Activated CD4-positive, alpha-beta T cell treated with anti-CD3 and anti-CD28 coated beads, Interleukin-2, amount 50 U/mL, for 16 hours (primary cell): Measurements from ENCODE around the gene PDLIM3.
A peak's percentile ranks its signal among the peaks of the same experiment; 100 is the strongest.
"Not testable (repeated sequence)": the region's sequence is repeated elsewhere in the genome, so short reads cannot be mapped to it uniquely, and the experiment has no call there.

Experiments used
- DNase-seq: peaks from one replicate; pipeline ENCODE4 v3.0.0-alpha.2; 2020

PDLIM3 gene

GRCh38 chr4:185518069-185518468 lies 17.2 kb downstream of the PDLIM3 start:
- DNase-seq = no peak

DNA sequence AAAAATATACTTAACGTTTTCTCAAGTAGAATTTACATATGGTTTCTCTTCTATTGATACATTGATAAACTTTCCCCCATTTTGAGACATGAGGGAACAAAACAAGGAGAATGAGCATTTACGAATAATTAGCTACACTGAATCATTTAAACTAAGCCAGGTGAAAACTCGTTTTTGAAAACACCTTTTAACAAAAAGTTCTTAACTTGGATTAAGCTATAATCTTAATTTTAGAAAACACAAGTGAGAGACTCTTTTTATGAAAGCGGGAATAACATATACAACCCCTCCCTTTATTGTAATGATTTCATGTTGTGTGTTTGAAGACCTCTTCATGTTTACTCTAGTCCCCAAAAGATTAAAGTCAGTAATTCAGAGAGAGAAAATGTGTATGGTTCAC lies 20.1 kb downstream of the PDLIM3 start:
- no peak for DNase-seq

GRCh38 chr4:185514182-185514697 lies 21.1 kb downstream of the PDLIM3 start:
- DNase-seq = no peak

GRCh38 chr4:185513489-185514181 lies 21.7 kb downstream of the PDLIM3 start:
- DNase-seq = peak; percentile 38

DNA sequence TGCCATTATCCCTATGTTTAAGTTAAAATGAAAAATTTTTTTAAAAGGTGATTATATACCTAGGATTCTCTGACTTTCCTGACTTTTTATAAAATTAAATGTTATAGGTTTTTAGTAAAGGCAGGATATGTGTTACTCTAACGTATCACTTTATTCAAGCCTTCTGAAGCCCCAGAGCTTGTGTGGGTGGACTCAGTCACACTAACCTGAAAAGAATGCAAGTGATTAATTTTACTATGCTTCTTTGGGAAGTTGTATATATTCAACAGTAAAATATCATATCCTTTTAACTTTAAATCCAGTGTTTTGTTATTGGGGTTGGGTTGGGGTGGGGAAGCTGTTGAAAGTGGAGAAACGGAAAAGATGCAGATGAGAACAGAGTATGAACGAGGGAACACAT lies 22.8 kb downstream of the PDLIM3 start:
- DNase-seq = no peak

DNA sequence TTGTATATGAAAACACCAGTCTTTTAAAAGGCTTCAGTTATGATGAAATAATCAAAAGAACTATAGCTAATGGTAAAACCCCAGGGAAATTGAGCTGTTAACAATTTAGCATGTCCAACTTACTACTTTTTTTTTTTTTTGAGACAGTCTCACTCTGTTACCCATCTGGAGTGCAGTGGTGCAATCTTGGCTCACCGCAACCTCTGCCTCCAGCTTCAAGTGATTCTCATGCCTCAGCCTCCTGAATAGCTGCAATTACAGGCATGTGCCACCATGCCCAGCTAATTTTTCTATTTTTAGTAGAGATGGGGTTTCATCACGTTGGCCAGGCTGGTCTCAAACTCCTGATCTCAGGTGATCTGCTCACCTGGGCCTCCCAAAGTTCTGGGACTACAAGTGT lies 24.1 kb downstream of the PDLIM3 start:
- not testable (repeated sequence) for DNase-seq

DNA sequence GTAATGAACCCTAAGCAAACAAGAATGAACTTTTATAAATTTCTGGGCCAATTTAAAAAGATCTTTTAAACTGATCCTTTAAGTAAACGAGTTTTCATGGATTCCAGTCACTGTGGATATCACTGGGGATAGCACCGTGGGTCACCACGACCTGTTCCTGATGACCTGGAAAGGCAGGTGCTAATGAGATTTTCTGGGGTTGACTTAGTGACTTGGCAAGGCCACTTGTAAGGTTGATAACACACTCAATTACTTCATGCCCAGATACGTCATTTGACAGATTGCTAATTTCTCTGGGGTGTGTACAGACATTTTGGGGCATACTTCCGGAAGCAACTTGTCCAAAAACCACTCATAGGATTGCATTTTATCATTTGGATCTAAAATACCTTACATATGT lies 24.5 kb downstream of the PDLIM3 start:
- DNase-seq = no peak

GRCh38 chr4:185508181-185508580 lies 27.1 kb downstream of the PDLIM3 start:
- DNase-seq = no peak

DNA sequence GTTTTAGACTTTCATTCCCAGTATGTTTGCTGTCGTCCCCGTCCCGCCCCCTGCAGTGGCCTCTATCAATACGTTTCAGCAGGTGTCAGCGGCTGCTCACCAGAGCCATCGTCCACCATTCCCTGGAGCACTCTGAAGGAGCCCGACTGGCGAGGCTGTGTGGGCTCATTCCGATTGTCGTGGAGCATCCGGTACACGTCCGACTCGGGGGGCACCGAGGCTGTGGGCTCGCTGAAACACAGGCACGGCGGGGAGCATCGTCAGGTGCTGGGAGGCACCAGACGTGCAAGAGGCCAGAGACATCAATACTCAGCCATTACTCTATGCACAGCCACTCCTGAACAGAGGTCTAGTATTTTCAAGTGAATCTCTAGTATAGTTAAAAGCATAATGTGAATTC lies 28.9 kb downstream of the PDLIM3 start:
- DNase-seq = no peak

DNA sequence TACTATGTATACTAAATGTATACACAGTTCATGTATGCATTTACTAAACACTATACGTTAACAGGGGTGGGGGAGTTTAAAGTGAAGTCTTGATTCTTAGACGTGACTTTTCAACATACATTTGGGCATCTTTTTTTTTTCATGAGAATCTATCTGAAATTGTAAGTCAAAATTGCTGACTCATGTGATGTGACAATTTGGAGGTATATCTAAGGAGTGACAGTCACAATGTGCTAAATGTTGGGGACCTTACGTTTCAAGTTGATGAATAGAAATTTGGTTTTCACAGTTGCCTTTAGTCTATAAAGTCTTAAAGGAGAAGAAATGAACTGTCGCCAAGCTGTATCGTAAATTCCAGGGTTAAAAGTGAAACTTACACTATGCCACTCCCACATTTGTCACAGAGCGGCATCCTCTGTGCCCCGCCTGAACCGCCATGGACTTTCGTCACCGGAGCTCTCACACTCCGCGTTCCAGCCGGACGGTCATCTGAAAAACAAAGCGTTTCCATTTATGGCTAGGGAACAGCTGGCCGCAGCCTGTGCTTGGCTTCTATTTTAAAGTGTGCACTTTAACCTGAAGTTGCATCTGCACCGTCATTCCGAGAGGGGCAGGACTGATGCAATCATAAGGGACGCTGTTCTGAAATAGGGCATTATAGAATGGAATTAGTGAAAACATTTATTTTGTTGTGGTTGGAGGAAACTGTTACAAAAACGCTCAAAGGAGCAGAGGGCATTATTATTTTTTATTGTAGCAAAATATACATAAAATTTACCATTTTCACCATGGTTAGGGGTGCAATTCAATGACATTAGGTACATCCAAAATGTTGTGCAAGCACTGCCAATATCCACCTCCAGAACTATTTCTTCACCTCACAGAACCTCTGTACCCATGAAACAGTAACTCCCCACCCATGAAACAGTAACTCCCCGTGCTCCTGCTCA lies 30.9 kb downstream of the PDLIM3 start:
- no peak for DNase-seq

GRCh38 chr4:185502386-185502785 lies 32.9 kb downstream of the PDLIM3 start:
- no peak for DNase-seq

GRCh38 chr4:185500576-185500975 lies 34.7 kb downstream of the PDLIM3 start:
- DNase-seq = no peak

DNA sequence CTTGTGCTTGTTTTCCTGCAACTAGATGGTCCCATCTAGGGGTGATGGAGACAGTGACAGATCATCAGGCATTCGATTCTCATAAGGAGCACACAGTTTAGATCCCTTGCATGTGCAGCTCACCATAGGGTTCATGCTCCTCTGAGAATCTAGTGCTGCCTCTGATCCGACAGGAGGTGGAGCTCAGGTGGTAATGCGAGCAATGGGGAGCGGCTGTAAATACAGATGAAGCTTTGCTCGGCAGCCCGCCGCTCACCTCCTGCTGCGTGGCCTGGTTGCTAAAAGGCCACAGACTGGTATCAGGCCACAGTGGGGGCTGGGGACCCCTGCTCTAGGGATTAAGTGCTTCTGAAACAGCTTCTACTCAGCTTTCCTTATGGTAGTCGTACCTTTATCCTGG lies 35.3 kb downstream of the PDLIM3 start:
- no peak for DNase-seq

DNA sequence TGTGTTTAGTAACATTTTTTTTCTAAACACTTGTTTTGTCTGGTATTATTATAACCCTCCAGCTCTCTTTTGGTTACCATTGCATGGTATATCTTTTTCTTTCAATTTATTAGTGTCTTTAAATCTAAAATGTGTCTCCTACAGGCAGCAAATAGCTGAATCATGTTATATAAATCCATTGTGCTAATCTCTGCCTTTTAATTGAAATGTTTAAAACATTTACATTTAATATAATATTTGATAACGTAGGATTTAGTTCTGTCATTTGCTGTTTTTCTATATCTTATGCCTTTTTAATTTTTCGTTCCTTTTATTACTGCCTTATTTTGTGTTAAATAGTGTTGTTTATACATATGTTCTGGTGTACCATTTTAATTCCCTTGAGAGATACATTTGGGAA lies 46.7 kb downstream of the PDLIM3 start:
- DNase-seq = no peak

- no peak for DNase-seq
Measured at GRCh38 chr4:185481401-185481800, 53.9 kb downstream of the PDLIM3 start.

GRCh38 chr4:185480016-185480732 lies 55.1 kb downstream of the PDLIM3 start:
- no peak for DNase-seq

DNA sequence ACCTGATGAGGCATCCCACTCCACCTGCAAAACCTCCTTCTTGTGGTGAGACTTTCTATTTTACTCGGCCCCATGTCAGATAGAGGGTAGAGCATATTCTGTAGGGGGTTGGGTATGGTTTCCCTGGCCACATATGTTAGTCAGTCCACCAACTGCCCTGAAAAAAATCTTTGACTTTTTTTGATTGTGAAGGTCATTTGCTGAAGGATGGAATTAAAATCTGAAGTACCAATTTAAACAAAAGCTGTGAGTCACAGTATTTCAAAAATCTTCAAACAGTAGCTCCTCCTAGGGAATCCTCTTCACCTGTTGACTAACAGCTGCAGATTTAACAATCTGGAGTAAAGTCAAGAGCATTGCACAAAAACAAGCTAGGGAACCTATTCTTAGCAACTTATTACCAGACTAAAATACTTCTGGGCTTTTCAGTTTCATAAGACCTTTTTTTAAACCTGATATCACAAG lies 55.8 kb downstream of the PDLIM3 start:
- peak; percentile 40 for DNase-seq

GRCh38 chr4:185473247-185473646 lies 62.1 kb downstream of the PDLIM3 start:
- no peak for DNase-seq

GRCh38 chr4:185472103-185472542 lies 63.2 kb downstream of the PDLIM3 start:
- DNase-seq = no peak

DNA sequence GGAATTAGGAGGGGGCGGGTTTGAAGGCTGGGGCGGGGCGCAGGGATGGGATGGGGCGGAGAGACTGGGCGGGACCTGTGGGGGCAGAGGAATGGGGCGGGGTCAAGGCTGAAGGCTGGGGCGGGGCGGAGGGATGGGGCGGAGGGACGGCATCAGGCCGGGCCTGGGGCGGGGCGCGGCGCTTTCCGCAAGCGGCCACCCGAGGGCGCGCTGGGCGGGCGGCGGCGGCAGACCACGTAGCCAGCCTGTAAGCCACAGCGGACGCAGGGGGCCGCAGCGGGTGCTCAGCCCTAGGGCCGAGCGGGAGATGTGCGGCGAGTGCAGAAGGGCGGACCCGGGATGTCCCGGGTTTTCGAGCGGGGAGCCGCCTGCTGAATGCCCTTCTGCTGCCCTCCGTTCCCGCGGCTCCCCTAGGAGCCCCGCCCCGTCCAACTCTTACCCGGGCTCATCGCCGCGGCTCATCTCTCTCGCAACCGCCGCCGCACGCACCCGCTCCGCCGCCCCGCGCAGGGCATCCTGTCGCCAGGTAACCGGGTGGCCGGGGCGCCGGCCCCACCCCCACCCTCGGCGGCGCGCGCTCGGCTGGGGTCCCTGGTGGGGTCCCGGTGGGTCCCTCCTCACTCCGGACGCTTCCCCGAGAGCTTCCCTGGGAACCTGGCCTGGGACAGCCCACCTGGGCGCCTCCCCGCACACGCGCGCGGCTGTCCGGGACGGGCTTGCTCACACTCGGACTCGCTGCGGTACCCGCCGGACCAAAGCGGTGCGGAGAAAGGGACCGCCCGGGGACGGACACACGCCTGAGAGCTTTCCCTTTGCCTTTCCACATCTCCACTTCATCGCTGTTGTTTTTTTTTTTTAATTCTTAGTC lies 63.8 kb downstream of the PDLIM3 start, which contains the start of gene CCDC110:
Gene CCDC110, minus strand, starts transcription at position 499 of the 868 bp plus-strand sequence. Its CDS starts 50 bp downstream, at position 449.
- DNase-seq = peak; percentile 89

DNA sequence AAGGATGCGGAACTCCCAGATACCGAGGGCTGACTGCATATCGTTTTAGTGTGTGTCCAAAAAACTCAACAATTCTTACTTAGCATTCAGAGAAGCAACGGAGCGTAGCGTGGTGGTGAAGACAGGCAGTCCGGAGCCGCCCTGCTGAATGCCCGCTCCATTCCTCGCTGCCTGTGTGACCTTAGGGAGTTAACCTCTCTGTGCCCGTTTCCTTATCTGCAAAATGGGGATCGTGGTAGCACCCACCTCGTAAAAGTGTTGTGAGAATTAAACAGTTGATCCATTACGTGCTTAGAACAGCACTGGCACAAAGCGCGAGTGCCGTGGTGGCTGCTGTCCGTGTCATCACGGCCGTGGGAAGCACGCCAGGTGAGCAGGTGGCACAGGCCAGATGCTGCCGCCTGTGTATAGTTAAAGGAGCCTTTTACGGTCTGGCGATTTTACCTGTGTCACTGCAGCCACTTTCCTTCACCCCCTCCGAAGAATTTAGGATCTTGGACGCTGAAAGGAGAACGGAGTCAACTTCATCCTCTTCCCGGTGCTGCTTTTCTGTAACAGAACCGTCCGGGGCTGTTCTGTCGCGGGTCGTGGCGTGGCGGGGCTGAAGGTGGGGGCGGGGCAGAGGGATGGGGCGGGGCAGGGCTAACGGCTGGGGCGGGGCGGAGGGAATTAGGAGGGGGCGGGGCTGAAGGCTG lies 64.7 kb downstream of the PDLIM3 start:
- DNase-seq = peak; percentile 7
